GM12878 (cell line): ENCODE results near the gene SUSD1. TPM values are rescaled to one million over a fixed set of nuclear protein-coding genes. Genes with fewer than 3 reads are reported as not detected.

Source experiments
- ATAC-seq: fragments of 200-7000 bp; cut with Tn5 transposase; 3 replicates; pipeline ENCODE4 v1.9.1; 2020; ENCODE audit warnings: mild to moderate bottlenecking, moderate library complexity
- BruUV-seq: library from RNA; stranded (reverse); fragments of 400-500 nt; replicated peaks from 2 replicates; lab custom pipeline; 2021; lab: Mats Ljungman, UMichigan
- CTCF ChIA-PET: fragments of 300-600 bp; sonication (Branson Sonifier 250); formaldehyde crosslinking; extraction: SDS; loops from one replicate; lab custom pipeline; 2021; ENCODE audit warnings: inconsistent platforms; lab: Yijun Ruan, JAX
- POLR2A ChIA-PET: fragments of 350-600 bp; formaldehyde crosslinking; extraction: SDS; loops from one replicate; lab custom pipeline; 2021; ENCODE audit warnings: inconsistent platforms; lab: Charles Lee
- RAD21 ChIA-PET: fragments of 300-600 bp; sonication (Branson Sonifier 250); formaldehyde crosslinking; loops from one replicate; lab custom pipeline; 2023; ENCODE audit warnings: antibody characterized with exemption; ENCODE audit not compliant: unreplicated experiment; lab: Charles Lee
- SMC1A ChIA-PET: fragments of 300-600 bp; sonication (Branson Sonifier 250); formaldehyde crosslinking; loops from one replicate; lab custom pipeline; 2023; ENCODE audit not compliant: unreplicated experiment, uncharacterized antibody; lab: Charles Lee
- DNase-seq: peaks from one replicate; pipeline ENCODE4 v3.0.0-alpha.2; 2011; ENCODE audit warnings: low read depth, low spot score
- FAIRE-seq: peaks from 3 replicates; lab custom pipeline; 2011; peaks lifted over from hg19 to GRCh38; lab: Jason Lieb, UNC
- H2AFZ ChIP-seq: 2 replicates; pipeline ENCODE4 v1.6.0; 2011; ENCODE audit warnings: low read depth, low read length, control low read depth; ENCODE audit not compliant: control insufficient read depth
- H3K27ac ChIP-seq: 2 replicates; pipeline ENCODE4 v1.5.1; 2011; ENCODE audit warnings: control low read depth; ENCODE audit not compliant: control insufficient read depth, insufficient read depth
- H3K27me3 ChIP-seq, 2 experiments: replicated peaks in 1 of 2; 2 replicates each; pipeline versions ENCODE4 v1.6.0 to v1.6.1; 2011; ENCODE audit warnings: low read length in 1 of 2; ENCODE audit not compliant: control insufficient read depth in 2 of 2, insufficient read depth in 2 of 2
- H3K36me3 ChIP-seq, 2 experiments: 2 replicates each; pipeline ENCODE4 v1.5.1; 2011; ENCODE audit warnings: low read length in 1 of 2; ENCODE audit not compliant: control insufficient read depth in 2 of 2, insufficient read depth in 2 of 2
- H3K4me1 ChIP-seq: 2 replicates; pipeline ENCODE4 v1.6.1; 2011; ENCODE audit warnings: mild to moderate bottlenecking, low read length, moderate library complexity, mixed read lengths; ENCODE audit not compliant: control insufficient read depth, insufficient read depth
- H3K4me2 ChIP-seq: 2 replicates; pipeline ENCODE4 v1.6.0; 2011; ENCODE audit warnings: control low read depth; ENCODE audit not compliant: control insufficient read depth, insufficient read depth
- H3K4me3 ChIP-seq: fragments of 200-600 bp; sonication (generic); 2 replicates; pipeline ENCODE4 v1.5.1; 2016
- H3K79me2 ChIP-seq: 2 replicates; pipeline ENCODE4 v1.6.0; 2011; ENCODE audit warnings: low read length; ENCODE audit not compliant: control insufficient read depth, insufficient read depth
- H3K9ac ChIP-seq: 2 replicates; pipeline ENCODE4 v1.8.0; 2011; ENCODE audit warnings: low read length, control low read depth, mixed read lengths; ENCODE audit not compliant: control insufficient read depth, insufficient read depth
- H3K9me3 ChIP-seq: replicated peaks from 3 replicates; pipeline ENCODE4 v1.5.1; 2011; ENCODE audit warnings: mild to moderate bottlenecking, low read length; ENCODE audit not compliant: control insufficient read depth, insufficient read depth
- H4K20me1 ChIP-seq: 2 replicates; pipeline ENCODE4 v1.6.0; 2011; ENCODE audit not compliant: control insufficient read depth, insufficient read depth
- EZH2 ChIP-seq: IDR thresholded peaks from 2 replicates; pipeline ENCODE4 v1.6.1; 2012; ENCODE audit warnings: low read depth, mild to moderate bottlenecking, control low read depth, inconsistent platforms, low read length, borderline replicate concordance; ENCODE audit not compliant: control insufficient read depth
- FOXK2 ChIP-seq: fragments of 450-650 bp; IDR thresholded peaks from 2 replicates; pipeline ENCODE4 v1.6.1; 2017; ENCODE audit warnings: mild to moderate bottlenecking, moderate library complexity
- GABPA ChIP-seq: IDR thresholded peaks from 2 replicates; pipeline ENCODE4 v1.6.1; 2014; ENCODE audit warnings: antibody characterized with exemption, low read depth, mild to moderate bottlenecking, inconsistent platforms
- MLLT1 ChIP-seq: fragments of 450-650 bp; IDR thresholded peaks from 2 replicates; pipeline ENCODE4 v1.6.1; 2016; ENCODE audit warnings: mild to moderate bottlenecking
- NFIC ChIP-seq: IDR thresholded peaks from 2 replicates; pipeline ENCODE4 v1.6.1; 2012; ENCODE audit warnings: low read depth, mild to moderate bottlenecking, inconsistent platforms, low read length, moderate library complexity
- PAX8 ChIP-seq: fragments of 450-650 bp; IDR thresholded peaks from 2 replicates; pipeline ENCODE4 v1.6.1; 2017; ENCODE audit warnings: mild to moderate bottlenecking, moderate library complexity
- PKNOX1 ChIP-seq: fragments of 450-650 bp; IDR thresholded peaks from 2 replicates; pipeline ENCODE4 v1.6.1; 2016; ENCODE audit warnings: mild to moderate bottlenecking
- RAD51 ChIP-seq: fragments of 450-650 bp; IDR thresholded peaks from 2 replicates; pipeline ENCODE4 v1.6.1; 2016; ENCODE audit warnings: moderate library complexity, mild to moderate bottlenecking, inconsistent platforms
- SREBF2 ChIP-seq: IDR thresholded peaks from 2 replicates; pipeline ENCODE4 v1.6.1; 2012; ENCODE audit warnings: mild to moderate bottlenecking, low read length
- TCF7 ChIP-seq: IDR thresholded peaks from 2 replicates; pipeline ENCODE4 v1.6.1; 2014; ENCODE audit warnings: antibody characterized with exemption, borderline replicate concordance
- WRNIP1 ChIP-seq: IDR thresholded peaks from 2 replicates; pipeline ENCODE4 v1.6.1; 2011; ENCODE audit warnings: low read depth, low read length, improper control_type of control experiment, borderline replicate concordance
- YY1 ChIP-seq: IDR thresholded peaks from 2 replicates; pipeline ENCODE4 v1.6.1; 2011; ENCODE audit warnings: low read depth, mild to moderate bottlenecking, low read length
- ZNF592 ChIP-seq: fragments of 450-650 bp; IDR thresholded peaks from 2 replicates; pipeline ENCODE4 v1.6.1; 2017; ENCODE audit warnings: mild to moderate bottlenecking, moderate library complexity
- ZNF622 ChIP-seq: fragments of 450-650 bp; IDR thresholded peaks from 2 replicates; pipeline ENCODE4 v1.6.1; 2017; ENCODE audit warnings: mild to moderate bottlenecking, inconsistent platforms
- WGBS: methylation state at CpG from one replicate; pipeline ENCODE4 v1.1.6; 2016; ENCODE audit warnings: low lambda C conversion rate; ENCODE audit not compliant: insufficient replicate concordance, insufficient coverage; ENCODE audit errors: missing lambda C conversion rate; 5-methylcytosine and 5-hydroxymethylcytosine counted together
- in situ Hi-C: fragments of 300-500 bp; cut with MboI; formaldehyde crosslinking; loops from 9 replicates; pipeline ENCODE4 v1.14.3; 2018; ENCODE audit warnings: mixed read lengths
- intact Hi-C: fragments of 100-400 bp; cut with micrococcal nuclease; formaldehyde crosslinking; loops from one replicate; pipeline ENCODE4 v1.14.2; 2022; ENCODE audit not compliant: unreplicated experiment
- polyA plus RNA-seq, 11 experiments: library from polyadenylated mRNA; depleted of rRNA in 4 of 11; unstranded in 6 of 11; stranded (reverse) in 5 of 11; fragments of >200 nt; fragmentation: Nextera tagmentation in 4 of 11; fragmentation: Illumina TruSeq in 1 of 11; extraction: Ambion mirVana in 4 of 11; extraction: Trizol in 1 of 11; gene quantifications; 1 replicate in 1 of 11; 2 replicates in 10 of 11; pipeline versions ENCODE4 v1.2.1 to v1.2.3, GENCODE V29; 2011 to 2016; ENCODE audit warnings: inconsistent platforms in 2 of 11, missing spikeins in 2 of 11, low read depth in 1 of 11
- total RNA-seq, 4 experiments: library from RNA; depleted of rRNA in 3 of 4; stranded (reverse); fragments of >200 nt in 3 of 4; fragmentation: Illumina TruSeq in 1 of 4; extraction: Trizol in 1 of 4; gene quantifications; 2 replicates each; pipeline versions ENCODE4 v1.2.1 to v1.2.3, GENCODE V29; 2013 to 2021
- TF ChIP-seq, protein P1 (sequence below): IDR thresholded peaks from 2 replicates; pipeline ENCODE4 v1.6.1; 2012; ENCODE audit warnings: low read depth, low read length, improper control_type of control experiment

Gene SUSD1
- total and polyA plus RNA-seq, 10 of the 15 experiments (the other 5 are each of a cell fraction or from before 2014, with no cell fraction given), result 6.7 to 20.8 (median 13.2) TPM

- intact Hi-C loops, result no loop called here
- CTCF ChIA-PET, result interaction anchor here (0.5 to 1.8 kb wide), 4 partner anchors 9 to 25 kb away, joined by 3 to 10 read pairs (median 4); no protein-coding TSS in a partner anchor
- no peak for TF ChIP-seq FOXK2
- no peak for TF ChIP-seq WRNIP1
- no peak for TF ChIP-seq SREBF2
- no peak for TF ChIP-seq EZH2
- no peak for TF ChIP-seq MLLT1
- TF ChIP-seq GABPA, result peak; percentile 84
- TF ChIP-seq YY1, result peak; percentile 55; the same call in 1 of the 2 replicates
- TF ChIP-seq NFIC, result peak; percentile 97
- TF ChIP-seq ZNF622, result no peak
- no peak for TF ChIP-seq PAX8
- TF ChIP-seq, protein P1, sequence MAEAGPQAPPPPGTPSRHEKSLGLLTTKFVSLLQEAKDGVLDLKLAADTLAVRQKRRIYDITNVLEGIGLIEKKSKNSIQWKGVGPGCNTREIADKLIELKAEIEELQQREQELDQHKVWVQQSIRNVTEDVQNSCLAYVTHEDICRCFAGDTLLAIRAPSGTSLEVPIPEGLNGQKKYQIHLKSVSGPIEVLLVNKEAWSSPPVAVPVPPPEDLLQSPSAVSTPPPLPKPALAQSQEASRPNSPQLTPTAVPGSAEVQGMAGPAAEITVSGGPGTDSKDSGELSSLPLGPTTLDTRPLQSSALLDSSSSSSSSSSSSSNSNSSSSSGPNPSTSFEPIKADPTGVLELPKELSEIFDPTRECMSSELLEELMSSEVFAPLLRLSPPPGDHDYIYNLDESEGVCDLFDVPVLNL, result no peak
- TF ChIP-seq PKNOX1, result peak; percentile 57; the same call in 1 of the 2 replicates
- TF ChIP-seq TCF7, result peak; percentile 41; the same call in 1 of the 2 replicates
- TF ChIP-seq RAD51, result peak; percentile 69; the same call in 1 of the 2 replicates
- peak; percentile 54; the same call in 1 of the 2 replicates for TF ChIP-seq ZNF592
Measured at GRCh38 chr9:112061152-112061740, 113.9 kb downstream of the SUSD1 start.

More at GRCh38 chr9:112061152-112061740, 113.9 kb downstream of the SUSD1 start:
- Histone ChIP-seq H3K27me3 (no peaks in the 10 kb centered on the region), H3K9ac (no peak overlapping the region), H4K20me1 (no peaks in the 10 kb centered on the region), H3K4me2 (peak overlapping the region; percentile 18), H3K9me3 (no peaks in the 10 kb centered on the region; the same call in 1 of the 3 replicates), H3K4me1 (peaks cover 22% of the 10 kb centered on the region), H2AFZ (peak overlapping the region; percentile 20), H3K4me3 (no peak overlapping the region), H3K79me2 (no peaks in the 10 kb centered on the region), H3K36me3 (no peaks in the 10 kb centered on the region; a peak in 1 of 4 replicates), H3K27ac (peak overlapping the region; percentile 79)
- ATAC-seq (peak; percentile 93), DNase-seq (peak; percentile 75), FAIRE-seq (no peak)
- RAD21 ChIA-PET, result interaction anchor here (0.9 to 2.0 kb wide), 5 partner anchors 9 to 68 kb away, joined by 3 to 15 read pairs (median 6); no protein-coding TSS in a partner anchor
- WGBS, result 6% methylated on average over 3 of the region's 3 CpGs
- POLR2A ChIA-PET, result interaction anchor here (0.8 to 1.4 kb wide), 5 partner anchors 10 to 87 kb away, joined by 3 to 7 read pairs (median 4); no protein-coding TSS in a partner anchor
- in situ Hi-C loops, result no loop called here
- BruUV-seq, result no TSS peak
- SMC1A ChIA-PET, result interaction anchor here (0.9 to 2.6 kb wide), 12 partner anchors 8 to 271 kb away, joined by 3 to 18 read pairs (median 4); no protein-coding TSS in a partner anchor
